ENCODE data around the gene RPL6.

The RPL6 gene

DNA sequence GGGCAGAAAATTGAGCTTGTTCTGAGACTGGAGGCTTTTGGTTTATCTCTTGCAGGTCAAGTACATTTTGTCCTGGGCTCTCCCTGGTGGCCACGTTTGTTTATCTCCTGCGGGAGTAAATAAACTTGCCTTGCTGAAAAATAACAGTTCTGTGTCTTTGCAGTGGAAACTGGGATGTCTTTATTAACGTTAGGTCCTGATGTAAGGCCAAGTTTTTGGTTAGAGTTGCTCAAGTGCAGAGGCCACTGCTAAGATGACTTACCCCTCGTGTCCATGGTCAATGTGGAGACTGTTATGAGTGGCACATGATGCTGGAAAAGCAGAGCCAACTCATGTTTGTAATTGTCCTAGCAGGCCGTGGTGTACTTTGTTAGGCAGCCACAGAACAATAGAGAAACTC is 13.1 kb upstream of the RPL6 start:
- no peak overlapping the region for H3K4me3 ChIP-seq (replicated peaks; ENCODE audit: low read depth, low read length)
- TF ChIP-seq, protein P1, sequence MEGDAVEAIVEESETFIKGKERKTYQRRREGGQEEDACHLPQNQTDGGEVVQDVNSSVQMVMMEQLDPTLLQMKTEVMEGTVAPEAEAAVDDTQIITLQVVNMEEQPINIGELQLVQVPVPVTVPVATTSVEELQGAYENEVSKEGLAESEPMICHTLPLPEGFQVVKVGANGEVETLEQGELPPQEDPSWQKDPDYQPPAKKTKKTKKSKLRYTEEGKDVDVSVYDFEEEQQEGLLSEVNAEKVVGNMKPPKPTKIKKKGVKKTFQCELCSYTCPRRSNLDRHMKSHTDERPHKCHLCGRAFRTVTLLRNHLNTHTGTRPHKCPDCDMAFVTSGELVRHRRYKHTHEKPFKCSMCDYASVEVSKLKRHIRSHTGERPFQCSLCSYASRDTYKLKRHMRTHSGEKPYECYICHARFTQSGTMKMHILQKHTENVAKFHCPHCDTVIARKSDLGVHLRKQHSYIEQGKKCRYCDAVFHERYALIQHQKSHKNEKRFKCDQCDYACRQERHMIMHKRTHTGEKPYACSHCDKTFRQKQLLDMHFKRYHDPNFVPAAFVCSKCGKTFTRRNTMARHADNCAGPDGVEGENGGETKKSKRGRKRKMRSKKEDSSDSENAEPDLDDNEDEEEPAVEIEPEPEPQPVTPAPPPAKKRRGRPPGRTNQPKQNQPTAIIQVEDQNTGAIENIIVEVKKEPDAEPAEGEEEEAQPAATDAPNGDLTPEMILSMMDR (IDR thresholded peaks at IDR 0.05; ENCODE audit: insufficient read depth, low read length, poor library complexity, severe bottlenecking), result no peak
- DNase-seq (ENCODE audit: extremely low read depth, insufficient read length), result no peak

DNA sequence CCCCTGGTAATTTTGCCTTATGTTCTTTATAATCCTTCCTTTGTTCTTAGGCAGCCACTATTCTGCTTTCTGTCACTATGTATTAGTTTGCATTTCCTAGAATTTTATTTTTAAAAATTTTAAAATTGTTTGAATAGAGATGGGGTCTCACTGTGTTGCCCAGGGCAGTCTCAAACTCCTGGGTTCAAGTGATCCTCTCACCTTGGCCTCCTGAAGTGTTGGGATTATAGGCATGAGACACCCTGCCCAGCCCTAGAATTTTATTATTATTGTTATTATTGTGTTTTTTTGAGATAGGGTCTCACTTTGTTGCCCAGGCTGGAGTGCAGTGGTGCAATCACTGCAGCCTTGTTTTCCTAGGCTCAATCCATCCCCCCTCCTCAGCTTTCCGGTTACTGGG is 12.0 kb upstream of the RPL6 start:
- Histone ChIP-seq H3K4me3 (replicated peaks; ENCODE audit: low read depth, low read length) (no peak overlapping the region), H3K27me3 (replicated peaks; ENCODE audit: control insufficient read depth, insufficient read depth, low read length) (no peaks in the 10 kb centered on the region), H3K36me3 (ENCODE audit: control insufficient read depth, insufficient read depth, low read length) (no peaks in the 10 kb centered on the region)
- no peak for DNase-seq (ENCODE audit: extremely low read depth, insufficient read length)
- TF ChIP-seq, protein P1 (IDR thresholded peaks at IDR 0.05; ENCODE audit: insufficient read depth, low read length, poor library complexity, severe bottlenecking), result no peak

More for the DNA sequence above, 13.1 kb upstream of the RPL6 start:
- H3K27me3 ChIP-seq (replicated peaks; ENCODE audit: control insufficient read depth, insufficient read depth, low read length), result no peaks in the 10 kb centered on the region
- no peaks in the 10 kb centered on the region for H3K36me3 ChIP-seq (ENCODE audit: control insufficient read depth, insufficient read depth, low read length)

DNA sequence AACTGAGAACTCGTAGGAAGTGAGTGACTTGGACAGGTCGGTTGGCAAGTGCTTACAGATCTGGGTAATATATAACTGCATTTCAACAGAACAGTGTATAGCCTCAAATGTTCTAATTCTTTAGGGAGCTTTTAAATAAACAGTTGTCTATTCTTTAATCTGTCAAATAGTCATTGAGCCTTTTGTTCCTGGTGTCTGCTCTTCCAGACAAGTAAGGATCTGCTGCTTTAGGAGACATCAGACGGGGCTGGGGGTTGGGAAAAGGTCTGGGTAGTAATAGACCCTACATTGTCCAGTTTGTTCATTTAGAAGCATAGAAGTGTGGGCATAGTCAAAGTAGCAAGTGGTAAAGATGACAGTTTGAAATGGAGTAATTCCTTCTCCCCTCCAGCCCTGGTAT is 11.3 kb upstream of the RPL6 start:
- Histone ChIP-seq H3K4me3 (replicated peaks; ENCODE audit: low read depth, low read length) (no peak overlapping the region), H3K36me3 (ENCODE audit: control insufficient read depth, insufficient read depth, low read length) (no peaks in the 10 kb centered on the region), H3K27me3 (replicated peaks; ENCODE audit: control insufficient read depth, insufficient read depth, low read length) (no peaks in the 10 kb centered on the region)
- TF ChIP-seq, protein P1 (IDR thresholded peaks at IDR 0.05; ENCODE audit: insufficient read depth, low read length, poor library complexity, severe bottlenecking), result no peak
- DNase-seq (ENCODE audit: extremely low read depth, insufficient read length), result no peak

DNA sequence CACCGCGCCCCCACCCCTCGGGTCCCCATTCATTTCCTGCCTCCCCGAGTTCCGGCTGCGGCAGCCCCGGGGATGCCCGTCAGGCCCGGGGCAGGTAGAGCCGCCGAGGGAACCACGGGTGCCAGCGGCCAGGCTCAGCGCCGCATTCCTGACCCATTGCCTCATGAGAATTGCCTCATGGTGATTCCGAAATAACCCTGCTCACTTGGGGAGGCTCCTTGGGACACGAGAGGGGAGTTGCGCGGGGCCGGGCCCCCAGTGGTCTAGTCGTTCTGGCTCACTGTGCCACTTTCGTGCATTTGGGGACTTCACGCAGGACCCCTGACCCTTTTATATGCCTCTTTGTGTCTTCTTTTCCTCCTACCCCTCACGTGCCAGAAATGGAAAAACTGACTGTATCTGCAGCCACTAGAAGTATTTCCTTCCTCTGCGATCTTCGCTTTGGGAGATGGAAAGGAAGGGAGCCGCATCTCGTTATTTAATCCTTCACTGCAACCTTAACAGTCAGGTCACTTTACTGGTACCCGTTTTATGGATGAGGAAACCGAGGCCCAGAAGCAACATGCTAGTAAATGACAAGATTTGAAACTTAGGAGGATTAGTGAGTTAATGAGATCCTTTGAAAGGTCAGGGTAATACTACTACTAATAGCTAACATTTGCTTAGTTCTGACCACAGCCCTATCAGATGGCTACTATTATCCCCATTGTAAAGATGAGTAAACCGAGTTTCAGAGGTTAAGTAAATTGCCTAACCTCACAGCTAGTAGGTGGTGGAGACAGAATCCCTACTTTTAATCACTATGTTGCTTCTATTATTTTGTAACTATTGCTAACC is 10.1 kb upstream of the RPL6 start:
- Histone ChIP-seq H3K4me3 (replicated peaks; ENCODE audit: low read depth, low read length) (peak overlapping the region; percentile 98), H3K36me3 (ENCODE audit: control insufficient read depth, insufficient read depth, low read length) (no peaks in the 10 kb centered on the region), H3K27me3 (replicated peaks; ENCODE audit: control insufficient read depth, insufficient read depth, low read length) (no peaks in the 10 kb centered on the region)
- DNase-seq (ENCODE audit: extremely low read depth, insufficient read length), result no peak
- TF ChIP-seq, protein P1 (IDR thresholded peaks at IDR 0.05; ENCODE audit: insufficient read depth, low read length, poor library complexity, severe bottlenecking), result no peak

DNA sequence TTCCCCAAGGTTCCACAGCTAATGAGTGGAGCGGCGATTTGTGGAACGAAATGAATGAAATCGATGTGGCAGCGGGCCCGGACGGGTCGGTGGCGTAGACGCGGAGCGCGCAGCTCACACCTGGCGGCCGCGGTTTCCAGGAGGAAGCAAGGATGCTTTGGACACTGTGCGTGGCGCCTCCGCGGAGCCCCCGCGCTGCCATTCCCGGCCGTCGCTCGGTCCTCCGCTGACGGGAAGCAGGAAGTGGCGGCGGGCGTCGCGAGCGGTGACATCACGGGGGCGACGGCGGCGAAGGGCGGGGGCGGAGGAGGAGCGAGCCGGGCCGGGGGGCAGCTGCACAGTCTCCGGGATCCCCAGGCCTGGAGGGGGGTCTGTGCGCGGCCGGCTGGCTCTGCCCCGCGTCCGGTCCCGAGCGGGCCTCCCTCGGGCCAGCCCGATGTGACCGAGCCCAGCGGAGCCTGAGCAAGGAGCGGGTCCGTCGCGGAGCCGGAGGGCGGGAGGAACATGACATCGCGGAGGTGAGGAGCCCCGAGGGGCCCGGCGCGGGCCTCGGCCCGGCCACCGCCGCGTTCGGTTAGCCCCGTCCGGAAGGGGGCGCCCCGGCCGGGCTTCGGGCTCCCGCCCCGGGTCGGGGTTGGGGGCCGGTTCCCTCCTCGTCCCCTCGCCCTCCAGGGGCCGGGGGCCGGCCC is 9.3 kb upstream of the RPL6 start, which contains the start of gene PTPN11:
TSS of gene PTPN11 (plus strand) at position 340 of the 689 bp plus-strand sequence. CDS start at position 505, 165 bp downstream.
- peak within 1 kb of the TSS; percentile 98 for H3K4me3 ChIP-seq (replicated peaks; ENCODE audit: low read depth, low read length)
- H3K36me3 ChIP-seq (ENCODE audit: control insufficient read depth, insufficient read depth, low read length), result no peaks in the 10 kb centered on the region
- TF ChIP-seq, protein P1 (IDR thresholded peaks at IDR 0.05; ENCODE audit: insufficient read depth, low read length, poor library complexity, severe bottlenecking), result no peak
- H3K27me3 ChIP-seq (replicated peaks; ENCODE audit: control insufficient read depth, insufficient read depth, low read length), result no peaks in the 10 kb centered on the region
- DNase-seq (ENCODE audit: extremely low read depth, insufficient read length), result peak; percentile 91
